Kidney (tissue), 14 donors: Measurements from ENCODE around the gene CORO7. TPM values are rescaled to one million over a fixed set of nuclear protein-coding genes. Genes with fewer than 3 reads are reported as not detected.

Experiments
- DNase-seq, 5 donors: peaks; one replicate each; pipeline ENCODE4 v3.0.0-alpha.2; 2013 to 2020
- FAIRE-seq: peaks from 2 replicates; lab custom pipeline; 2012; peaks lifted over from hg19 to GRCh38; lab: Jason Lieb, UNC
- H3K27ac ChIP-seq, 2 donors: one replicate each; pipeline ENCODE4 v1.7.0; 2013; ENCODE audit warnings: low read depth in 2 of 2, low read length in 2 of 2, inconsistent platforms in 1 of 2
- H3K27me3 ChIP-seq: one replicate; pipeline ENCODE4 v1.7.1; 2013; ENCODE audit warnings: low read length, inconsistent platforms; ENCODE audit not compliant: control insufficient read depth, insufficient read depth
- H3K36me3 ChIP-seq, 3 donors: one replicate each; pipeline versions ENCODE4 v1.7.0 to v1.7.1; 2013; ENCODE audit warnings: low read length in 3 of 3, control low read depth in 1 of 3, inconsistent platforms in 1 of 3; ENCODE audit not compliant: insufficient read depth in 3 of 3, control insufficient read depth in 2 of 3
- H3K4me1 ChIP-seq, 3 donors: one replicate each; pipeline versions ENCODE4 v1.7.0 to v1.7.1; 2013; ENCODE audit warnings: low read length in 3 of 3, inconsistent platforms in 1 of 3, low read depth in 1 of 3; ENCODE audit not compliant: control insufficient read depth in 2 of 3, insufficient read depth in 2 of 3
- H3K4me3 ChIP-seq, 3 donors: one replicate each; pipeline versions ENCODE4 v1.7.0 to v1.8.1; 2013; ENCODE audit warnings: low read length in 3 of 3, control low read depth in 1 of 3, inconsistent platforms in 1 of 3
- H3K9ac ChIP-seq, 3 donors: one replicate each; pipeline versions ENCODE4 v1.7.0 to v1.7.1; 2013; ENCODE audit warnings: low read length in 3 of 3, control low read depth in 1 of 3, inconsistent platforms in 1 of 3
- H3K9me3 ChIP-seq, 3 donors: one replicate each; pipeline versions ENCODE4 v1.7.0 to v1.7.1; 2013; ENCODE audit warnings: low read length in 3 of 3, control low read depth in 1 of 3, inconsistent platforms in 1 of 3; ENCODE audit not compliant: control insufficient read depth in 2 of 3, insufficient read depth in 1 of 3
- CTCF ChIP-seq: IDR thresholded peaks from 3 replicates; pipeline ENCODE4 v1.5.1; 2012; ENCODE audit warnings: mild to moderate bottlenecking, moderate library complexity, borderline replicate concordance; ENCODE audit not compliant: insufficient read depth; ENCODE audit errors: extremely low read depth
- intact Hi-C: fragments of 100-400 bp; cut with DNase I; formaldehyde crosslinking; loops from one replicate; pipeline ENCODE4 v1.11.1; 2022
- polyA plus RNA-seq: library from polyadenylated mRNA; stranded (reverse); fragments of 350-450 nt; fragmentation: Illumina TruSeq; extraction: RNeasy Lipid Tissue Mini Kit (QIAGEN cat#74804); gene quantifications from one replicate; pipeline ENCODE4 v1.2.3, GENCODE V29; 2014; ENCODE audit warnings: low read depth, low replicate concordance; ENCODE audit not compliant: insufficient read depth
- total RNA-seq: library from RNA; stranded (reverse); fragmentation: NEBNext Ultra II Directional; extraction: Animal tissue kit (Norgen Biotek cat#: 25700); gene quantifications from one replicate; pipeline ENCODE4 v1.2.1, GENCODE V29; 2021
- donor health status: control.
- donor health status: control.
- donor health status: control.
- donor health status: control.
- donor health status: control.
- donor health status: DM: yes; HTN: yes; CAD: no.
- donor health status: Normal renal cell carcinoma (clear cell type).

CORO7 gene
- total and polyA plus RNA-seq, 2 donors from 2014 or later, result 9.8 to 50.1 TPM

- no peak for TF ChIP-seq CTCF
- Histone ChIP-seq H3K36me3 (peaks cover 4 to 11% (median 7%) of the 10 kb centered on the region in 3 donors), H3K9ac (no peak overlapping the region), H3K27me3 (no peaks in the 10 kb centered on the region), H3K4me3 (no peak overlapping the region), H3K9me3 (no peaks in the 10 kb centered on the region), H3K27ac (no peak overlapping the region), H3K4me1 (no peaks in the 10 kb centered on the region)
- no peak for FAIRE-seq
- no peak for DNase-seq
- intact Hi-C loops, result no loop called here
Measured at GRCh38 chr16:4435337-4436067, 19.1 kb upstream of the CORO7 start.

DNA sequence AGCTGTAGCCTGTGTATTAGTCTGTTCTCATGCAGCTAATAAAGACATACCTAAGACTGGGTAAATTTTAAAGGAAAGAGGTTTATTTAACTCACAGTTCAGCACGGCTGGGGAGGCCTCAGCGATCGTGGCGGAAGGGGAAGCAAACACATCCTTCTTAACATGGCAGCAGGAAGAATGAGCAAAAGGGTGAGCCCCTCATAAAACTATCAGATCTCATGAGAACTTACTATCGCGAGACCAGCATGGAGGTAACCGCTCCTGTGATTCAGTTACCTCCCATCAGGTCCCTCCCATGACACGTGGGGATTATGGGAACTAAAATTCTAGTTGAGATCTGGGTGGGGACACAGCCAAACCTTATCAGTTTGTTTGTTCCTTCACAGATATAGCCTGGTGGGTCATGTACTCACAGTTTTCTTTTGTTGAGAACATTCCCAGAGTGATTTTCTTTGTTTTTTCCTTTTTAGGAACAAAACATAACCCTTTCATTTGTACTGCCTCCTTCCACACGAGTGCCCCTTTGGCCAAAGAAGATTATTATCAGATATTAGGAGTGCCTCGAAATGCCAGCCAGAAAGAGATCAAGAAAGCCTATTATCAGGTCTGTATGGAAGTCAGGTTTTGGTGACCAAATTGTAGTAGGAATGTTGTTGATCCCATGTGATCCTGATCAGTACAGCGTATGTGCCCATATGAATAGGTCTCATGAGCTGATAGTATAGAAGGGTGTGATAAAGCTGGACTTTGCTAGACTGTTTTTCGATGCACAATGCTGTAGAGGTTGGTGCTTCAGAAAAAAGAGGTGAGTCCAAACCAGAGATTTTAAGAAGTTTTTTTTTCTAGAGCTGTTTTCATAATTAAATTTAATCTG, 17.8 kb upstream of the CORO7 start:
- no peak overlapping the region for H3K4me3 ChIP-seq
- H3K4me1 ChIP-seq, result no peaks in the 10 kb centered on the region
- DNase-seq (no peak), FAIRE-seq (no peak)
- intact Hi-C loops, result no loop called here
- TF ChIP-seq CTCF, result no peak
- no peak overlapping the region for H3K27ac ChIP-seq
- H3K9ac ChIP-seq, result no peak overlapping the region
- H3K27me3 ChIP-seq, result no peaks in the 10 kb centered on the region
- no peaks in the 10 kb centered on the region for H3K9me3 ChIP-seq
- peaks cover 4 to 7% (median 7%) of the 10 kb centered on the region in 3 donors for H3K36me3 ChIP-seq

DNA sequence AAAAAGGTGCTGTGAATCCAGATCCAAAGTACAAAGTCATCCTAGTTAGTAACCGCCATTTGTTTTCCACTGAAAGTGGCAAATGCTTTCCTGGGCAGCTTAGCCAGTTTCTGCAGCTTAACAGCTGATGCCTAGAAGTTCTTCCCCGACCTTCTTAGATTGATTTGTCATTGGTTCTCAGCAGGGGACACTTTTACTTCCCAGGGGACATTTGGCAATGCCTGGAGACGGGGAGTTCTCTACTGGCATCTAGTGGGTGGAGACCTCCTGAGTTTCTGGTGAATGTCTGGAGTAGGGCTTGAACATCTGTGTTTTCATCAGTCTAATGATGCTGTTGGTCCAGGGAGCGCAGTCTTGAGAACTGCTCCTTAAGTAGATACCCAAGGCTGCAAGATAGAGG, 16.8 kb upstream of the CORO7 start:
- Histone ChIP-seq H3K4me1 (no peaks in the 10 kb centered on the region), H3K27me3 (no peaks in the 10 kb centered on the region), H3K9me3 (no peaks in the 10 kb centered on the region), H3K36me3 (peaks cover 4 to 7% (median 7%) of the 10 kb centered on the region in 3 donors), H3K27ac (no peak overlapping the region), H3K4me3 (no peak overlapping the region), H3K9ac (no peak overlapping the region)
- intact Hi-C loops, result no loop called here
- no peak for DNase-seq
- TF ChIP-seq CTCF, result no peak
- no peak for FAIRE-seq
